Keratinocyte (primary cell): Measurements from ENCODE around the gene CARD11. TPM values are rescaled to one million over a fixed set of nuclear protein-coding genes. Genes with fewer than 3 reads are reported as not detected.

Source experiments
- DNase-seq: peaks from one replicate; pipeline ENCODE4 v3.0.0-alpha.2; 2011; ENCODE audit warnings: low read depth, missing footprints, low spot score
- FAIRE-seq: peaks from 2 replicates; lab custom pipeline; 2011; peaks lifted over from hg19 to GRCh38; lab: Jason Lieb, UNC
- H2AFZ ChIP-seq: 2 replicates; pipeline ENCODE4 v1.6.0; 2012; ENCODE audit warnings: low read length, control low read depth, inconsistent platforms; ENCODE audit not compliant: control insufficient read depth
- H3K27ac ChIP-seq: 2 replicates; pipeline ENCODE4 v1.5.1; 2011; ENCODE audit warnings: low read length; ENCODE audit not compliant: control insufficient read depth, insufficient read depth
- H3K27me3 ChIP-seq: 3 replicates; pipeline ENCODE4 v1.6.0; 2011; ENCODE audit warnings: low read length; ENCODE audit not compliant: control insufficient read depth, insufficient read depth; ENCODE audit errors: extremely low read depth
- H3K36me3 ChIP-seq, 2 experiments: 2 replicates in 1 of 2; 3 replicates in 1 of 2; pipeline ENCODE4 v1.5.1; 2011; ENCODE audit warnings: low read length in 2 of 2, mild to moderate bottlenecking in 1 of 2; ENCODE audit not compliant: control insufficient read depth in 2 of 2, insufficient read depth in 2 of 2; ENCODE audit errors: extremely low read depth in 1 of 2
- H3K4me1 ChIP-seq: 3 replicates; pipeline ENCODE4 v1.5.1; 2011; ENCODE audit warnings: low read length; ENCODE audit not compliant: control insufficient read depth, insufficient read depth; ENCODE audit errors: extremely low read depth
- H3K4me2 ChIP-seq: 3 replicates; pipeline ENCODE4 v1.6.0; 2011; ENCODE audit warnings: low read depth, low read length; ENCODE audit not compliant: control insufficient read depth, insufficient read depth; ENCODE audit errors: extremely low read depth
- H3K4me3 ChIP-seq, 3 experiments: fragments of 200-600 bp in 1 of 3; sonication (generic) in 1 of 3; 2 replicates in 2 of 3; 3 replicates in 1 of 3; pipeline ENCODE4 v1.5.1; 2011 to 2016; ENCODE audit warnings: low read length in 3 of 3, mild to moderate bottlenecking in 3 of 3, control low read depth in 2 of 3, inconsistent platforms in 1 of 3, low read depth in 1 of 3, mixed read lengths in 1 of 3, mixed run types in 1 of 3, moderate library complexity in 1 of 3; ENCODE audit not compliant: control insufficient read depth in 2 of 3, insufficient read depth in 2 of 3; ENCODE audit errors: extremely low read depth in 1 of 3
- H3K79me2 ChIP-seq: 2 replicates; pipeline ENCODE4 v1.6.0; 2012; ENCODE audit warnings: low read length; ENCODE audit not compliant: control insufficient read depth, insufficient read depth
- H3K9ac ChIP-seq: 3 replicates; pipeline ENCODE4 v1.6.0; 2011; ENCODE audit warnings: low read length; ENCODE audit not compliant: control insufficient read depth, insufficient read depth; ENCODE audit errors: extremely low read depth
- H3K9me1 ChIP-seq: 3 replicates; pipeline ENCODE4 v1.6.0; 2011; ENCODE audit warnings: low read length; ENCODE audit not compliant: control insufficient read depth, insufficient read depth; ENCODE audit errors: extremely low read depth
- H3K9me3 ChIP-seq: 2 replicates; pipeline ENCODE4 v1.5.1; 2012; ENCODE audit warnings: low read depth, low read length; ENCODE audit not compliant: control insufficient read depth
- H4K20me1 ChIP-seq: 3 replicates; pipeline ENCODE4 v1.6.0; 2011; ENCODE audit warnings: low read length; ENCODE audit not compliant: control insufficient read depth, insufficient read depth; ENCODE audit errors: extremely low read depth
- EZH2 ChIP-seq: IDR thresholded peaks from one replicate; pipeline ENCODE4 v1.6.1; 2012; ENCODE audit warnings: inconsistent platforms, mild to moderate bottlenecking, low read length, moderate library complexity
- dilution Hi-C: fragments of 300-500 bp; cut with MboI; formaldehyde crosslinking; loops from one replicate; pipeline ENCODE4 v1.7.0; 2020; ENCODE audit warnings: low sequenced_read_pairs; ENCODE audit not compliant: extremely low pct_ligation_motif_present
- polyA plus RNA-seq, 5 experiments: library from polyadenylated mRNA; depleted of rRNA in 3 of 5; stranded (reverse) in 3 of 5; stranded (forward) in 1 of 5; unstranded in 1 of 5; fragments of >200 nt; gene quantifications; 1 replicate in 1 of 5; 2 replicates in 3 of 5; 3 replicates in 1 of 5; pipeline versions ENCODE4 v1.2.1 to v1.2.3, GENCODE V29; 2011 to 2012; ENCODE audit warnings: missing spikeins in 2 of 5, low read depth in 1 of 5, low replicate concordance in 1 of 5
- TF ChIP-seq, protein P1 (sequence below), 3 experiments: IDR thresholded peaks in 1 of 3; conservative IDR thresholded peaks in 1 of 3; optimal IDR thresholded peaks in 1 of 3; 2 replicates in 2 of 3; 3 replicates in 1 of 3; pipeline versions ENCODE3 to v1.5.1; 2011; ENCODE audit warnings: low read length in 3 of 3, mild to moderate bottlenecking in 3 of 3, moderate library complexity in 2 of 3, control low read depth in 1 of 3, inconsistent platforms in 1 of 3; ENCODE audit not compliant: insufficient read depth in 2 of 3; ENCODE audit errors: extremely low read depth in 1 of 3

The CARD11 gene
- polyA plus RNA-seq, 1 donor (not counting 4 experiments of a cell fraction or from before 2014, with no cell fraction given), result 4.3 TPM

GRCh38 chr7:2938514-2939192 lies 105.0 kb downstream of the CARD11 start:
- Histone ChIP-seq H3K9ac (no peak overlapping the region), H3K36me3 (peaks cover 3 to 7% of the 10 kb centered on the region in 2 experiments), H3K27me3 (no peaks in the 10 kb centered on the region), H2AFZ (no peak overlapping the region), H3K9me3 (no peaks in the 10 kb centered on the region), H3K4me3 (no peak overlapping the region), H3K79me2 (no peaks in the 10 kb centered on the region), H3K4me1 (peaks cover 16% of the 10 kb centered on the region), H3K4me2 (peak overlapping the region; percentile 18), H4K20me1 (no peaks in the 10 kb centered on the region), H3K9me1 (no peaks in the 10 kb centered on the region), H3K27ac (no peak overlapping the region)
- no peak for TF ChIP-seq EZH2
- TF ChIP-seq, protein P1, sequence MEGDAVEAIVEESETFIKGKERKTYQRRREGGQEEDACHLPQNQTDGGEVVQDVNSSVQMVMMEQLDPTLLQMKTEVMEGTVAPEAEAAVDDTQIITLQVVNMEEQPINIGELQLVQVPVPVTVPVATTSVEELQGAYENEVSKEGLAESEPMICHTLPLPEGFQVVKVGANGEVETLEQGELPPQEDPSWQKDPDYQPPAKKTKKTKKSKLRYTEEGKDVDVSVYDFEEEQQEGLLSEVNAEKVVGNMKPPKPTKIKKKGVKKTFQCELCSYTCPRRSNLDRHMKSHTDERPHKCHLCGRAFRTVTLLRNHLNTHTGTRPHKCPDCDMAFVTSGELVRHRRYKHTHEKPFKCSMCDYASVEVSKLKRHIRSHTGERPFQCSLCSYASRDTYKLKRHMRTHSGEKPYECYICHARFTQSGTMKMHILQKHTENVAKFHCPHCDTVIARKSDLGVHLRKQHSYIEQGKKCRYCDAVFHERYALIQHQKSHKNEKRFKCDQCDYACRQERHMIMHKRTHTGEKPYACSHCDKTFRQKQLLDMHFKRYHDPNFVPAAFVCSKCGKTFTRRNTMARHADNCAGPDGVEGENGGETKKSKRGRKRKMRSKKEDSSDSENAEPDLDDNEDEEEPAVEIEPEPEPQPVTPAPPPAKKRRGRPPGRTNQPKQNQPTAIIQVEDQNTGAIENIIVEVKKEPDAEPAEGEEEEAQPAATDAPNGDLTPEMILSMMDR (optimal IDR thresholded peaks at IDR 0.05 in 1 of 3, IDR thresholded peaks at IDR 0.05 in 1 of 3, conservative IDR thresholded peaks at IDR 0.05 in 1 of 3; ENCODE audit: extremely low read depth in 1 of 3, insufficient read depth in 2 of 3, low read length in 3 of 3), result no peak
- dilution Hi-C loops, result no loop called here
- no peak for FAIRE-seq
- DNase-seq, result no peak

GRCh38 chr7:2937701-2938513 lies 105.8 kb downstream of the CARD11 start:
- Histone ChIP-seq H4K20me1 (no peaks in the 10 kb centered on the region), H3K9me3 (no peaks in the 10 kb centered on the region), H3K27ac (no peak overlapping the region), H3K36me3 (peaks cover 3 to 7% of the 10 kb centered on the region in 2 experiments), H2AFZ (no peak overlapping the region), H3K9ac (no peak overlapping the region), H3K9me1 (no peaks in the 10 kb centered on the region), H3K27me3 (no peaks in the 10 kb centered on the region), H3K4me2 (no peak overlapping the region), H3K4me1 (peaks cover 16% of the 10 kb centered on the region), H3K79me2 (no peaks in the 10 kb centered on the region), H3K4me3 (no peak overlapping the region)
- dilution Hi-C loops, result no loop called here
- FAIRE-seq (no peak), DNase-seq (no peak)
- TF ChIP-seq, protein P1 (optimal IDR thresholded peaks at IDR 0.05 in 1 of 3, IDR thresholded peaks at IDR 0.05 in 1 of 3, conservative IDR thresholded peaks at IDR 0.05 in 1 of 3; ENCODE audit: extremely low read depth in 1 of 3, insufficient read depth in 2 of 3, low read length in 3 of 3), result no peak
- no peak for TF ChIP-seq EZH2
